ENCODE data around the gene BRIP1.

BRIP1 gene

GRCh38 chr17:61631800-61632199 is 231.5 kb downstream of the BRIP1 start:
- TF ChIP-seq POLR2A (IDR thresholded peaks at IDR 0.05; ENCODE audit: extremely low read depth, insufficient read length) (no peak), MYC (IDR thresholded peaks at IDR 0.05; ENCODE audit: low read depth, low read length) (no peak), CTCF (IDR thresholded peaks at IDR 0.05; ENCODE audit: low read depth, low read length) (no peak), MAX (IDR thresholded peaks at IDR 0.05; ENCODE audit: low read depth, low read length) (no peak)
- DNase-seq (ENCODE audit: low read depth): no peak
- H3K4me3 ChIP-seq (ENCODE audit: low read depth, low read length): no peak overlapping the region

Data from NB4 (cell line).